ENCODE measurements around the gene CHMP2A. TPM values are rescaled to one million over a fixed set of nuclear protein-coding genes. Genes with fewer than 3 reads are reported as not detected.

The CHMP2A gene
- total RNA-seq, 1 experiment from 2014 or later = 112 TPM

DNA sequence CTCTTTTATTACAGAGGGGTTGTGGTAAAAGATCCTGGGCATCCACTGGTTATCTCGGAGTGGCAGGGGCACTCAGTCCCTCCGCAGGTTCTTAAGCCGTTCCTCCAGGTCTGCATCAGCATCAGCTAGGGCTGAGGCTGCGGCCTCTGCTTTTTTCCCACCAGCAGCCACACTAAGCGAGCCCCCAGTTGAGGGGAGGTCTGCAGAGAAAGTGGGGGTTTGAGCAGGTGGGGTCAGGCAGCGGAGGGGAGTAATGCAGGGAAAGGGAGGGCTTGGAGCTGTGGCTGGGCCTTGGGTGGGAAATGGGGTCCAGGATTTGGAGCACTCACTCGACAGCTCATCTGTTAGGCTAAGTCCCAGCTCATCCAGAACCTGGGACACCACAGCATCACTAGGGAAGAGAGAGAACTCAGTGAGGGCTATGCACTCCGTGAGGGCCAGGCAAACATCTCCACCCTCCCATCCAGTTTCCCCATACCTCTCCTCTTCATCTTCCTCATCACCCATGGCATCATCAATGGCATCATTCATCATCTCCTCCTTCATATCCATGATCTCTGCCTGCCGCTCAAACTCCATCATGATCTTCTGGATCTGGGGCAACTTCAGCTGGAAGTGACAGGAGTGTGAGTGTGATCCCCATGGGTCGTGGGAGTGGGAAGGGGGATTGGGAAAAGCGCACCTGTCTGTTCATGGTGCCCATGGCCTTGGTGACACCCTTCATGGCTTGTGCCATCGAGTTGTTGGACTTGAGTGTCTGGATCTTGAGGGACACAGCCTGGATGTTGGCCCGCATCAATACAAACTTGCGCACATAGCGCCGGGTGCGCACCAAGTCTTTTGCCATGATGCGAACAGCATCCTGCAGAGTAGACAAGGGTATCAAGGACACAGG lies 3.1 kb downstream of the CHMP2A start:
- Mint-ChIP-seq H3K9me3 (ENCODE audit: unreplicated experiment) (no peaks in the 10 kb centered on the region), H3K27me3 (ENCODE audit: insufficient read depth, unreplicated experiment) (no peaks in the 10 kb centered on the region), H3K27ac (ENCODE audit: unreplicated experiment) (no peak overlapping the region), H3K4me1 (ENCODE audit: low read depth, unreplicated experiment) (peaks cover 22% of the 10 kb centered on the region), H3K36me3 (ENCODE audit: insufficient read depth, unreplicated experiment) (peaks cover 98% of the 10 kb centered on the region), H3K4me3 (ENCODE audit: unreplicated experiment) (no peak overlapping the region)
- intact Hi-C loops (cut with micrococcal nuclease; ENCODE audit: unreplicated experiment) = no loop called here
- BruUV-seq (replicated peaks) = TSS peak; percentile 36
- ChIA-PET POLR2A (interaction anchor here (0.9 to 3.5 kb wide), 2 partner anchors 8 to 11 kb away, joined by 4 to 40 read pairs; partner anchors contain the start of gene TRIM28), CTCF (no interaction called here)
- TF ChIP-seq, protein P1, sequence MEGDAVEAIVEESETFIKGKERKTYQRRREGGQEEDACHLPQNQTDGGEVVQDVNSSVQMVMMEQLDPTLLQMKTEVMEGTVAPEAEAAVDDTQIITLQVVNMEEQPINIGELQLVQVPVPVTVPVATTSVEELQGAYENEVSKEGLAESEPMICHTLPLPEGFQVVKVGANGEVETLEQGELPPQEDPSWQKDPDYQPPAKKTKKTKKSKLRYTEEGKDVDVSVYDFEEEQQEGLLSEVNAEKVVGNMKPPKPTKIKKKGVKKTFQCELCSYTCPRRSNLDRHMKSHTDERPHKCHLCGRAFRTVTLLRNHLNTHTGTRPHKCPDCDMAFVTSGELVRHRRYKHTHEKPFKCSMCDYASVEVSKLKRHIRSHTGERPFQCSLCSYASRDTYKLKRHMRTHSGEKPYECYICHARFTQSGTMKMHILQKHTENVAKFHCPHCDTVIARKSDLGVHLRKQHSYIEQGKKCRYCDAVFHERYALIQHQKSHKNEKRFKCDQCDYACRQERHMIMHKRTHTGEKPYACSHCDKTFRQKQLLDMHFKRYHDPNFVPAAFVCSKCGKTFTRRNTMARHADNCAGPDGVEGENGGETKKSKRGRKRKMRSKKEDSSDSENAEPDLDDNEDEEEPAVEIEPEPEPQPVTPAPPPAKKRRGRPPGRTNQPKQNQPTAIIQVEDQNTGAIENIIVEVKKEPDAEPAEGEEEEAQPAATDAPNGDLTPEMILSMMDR (IDR thresholded peaks at IDR 0.05; ENCODE audit: insufficient read depth in 1 of 2, low read depth in 1 of 2, low read length in 1 of 2, severe bottlenecking in 1 of 2, unreplicated experiment in 1 of 2) = no peak
- no peaks in the 10 kb centered on the region for H3K9me3 ChIP-seq
- peaks cover 10% of the 10 kb centered on the region; the same call in 1 of the 2 replicates for H3K4me1 ChIP-seq
- DNase-seq = no peak
- no peaks in the 10 kb centered on the region for H3K27me3 ChIP-seq (replicated peaks; ENCODE audit: control insufficient read depth, insufficient read depth, low read length)
- no peak overlapping the region for H3K4me3 ChIP-seq (ENCODE audit: low read depth, low read length)
- H3K36me3 ChIP-seq (ENCODE audit: control insufficient read depth, insufficient read depth, low read length) = peaks cover 20% of the 10 kb centered on the region

DNA sequence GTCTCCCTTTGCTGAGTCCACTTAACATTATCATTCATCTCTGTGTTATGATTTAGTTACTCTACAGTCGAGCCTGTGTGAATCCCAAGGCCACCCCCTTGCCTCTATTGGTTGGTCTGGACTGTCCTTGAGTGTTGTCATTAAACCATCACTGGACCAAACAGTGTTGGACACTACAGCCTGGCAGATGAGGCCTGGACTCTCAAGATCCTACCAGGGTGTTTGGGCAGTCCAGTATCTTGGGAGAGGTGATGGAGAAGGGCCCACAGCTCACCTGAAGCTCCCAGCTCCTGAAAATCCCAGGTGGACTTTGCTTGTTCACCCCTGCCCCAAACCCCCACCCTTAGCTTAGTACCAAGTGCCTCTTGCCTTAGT lies 3.8 kb downstream of the CHMP2A start:
- intact Hi-C loops (cut with micrococcal nuclease; ENCODE audit: unreplicated experiment) = no loop called here
- H3K4me3 Mint-ChIP-seq (ENCODE audit: unreplicated experiment) = peak overlapping the region; percentile 5
- no TSS peak for BruUV-seq (replicated peaks)
- no peaks in the 10 kb centered on the region for H3K27me3 Mint-ChIP-seq (ENCODE audit: insufficient read depth, unreplicated experiment)
- H3K4me1 Mint-ChIP-seq (ENCODE audit: low read depth, unreplicated experiment) = peaks cover 29% of the 10 kb centered on the region
- DNase-seq = no peak
- Histone ChIP-seq H3K27me3 (replicated peaks; ENCODE audit: control insufficient read depth, insufficient read depth, low read length) (no peaks in the 10 kb centered on the region), H3K4me1 (peaks cover 15% of the 10 kb centered on the region), H3K4me3 (ENCODE audit: low read depth, low read length) (no peak overlapping the region), H3K9me3 (no peaks in the 10 kb centered on the region), H3K36me3 (ENCODE audit: control insufficient read depth, insufficient read depth, low read length) (peaks cover 23% of the 10 kb centered on the region)
- TF ChIP-seq, protein P1 (IDR thresholded peaks at IDR 0.05; ENCODE audit: insufficient read depth in 1 of 2, low read depth in 1 of 2, low read length in 1 of 2, severe bottlenecking in 1 of 2, unreplicated experiment in 1 of 2) = no peak
- ChIA-PET POLR2A (interaction anchor here (0.5 to 0.9 kb wide), 2 partner anchors 12 to 17 kb away, joined by 4 to 5 read pairs; no protein-coding TSS in a partner anchor), CTCF (no interaction called here)
- no peak overlapping the region for H3K27ac Mint-ChIP-seq (ENCODE audit: unreplicated experiment)
- H3K9me3 Mint-ChIP-seq (ENCODE audit: unreplicated experiment) = no peaks in the 10 kb centered on the region
- peaks cover 98% of the 10 kb centered on the region for H3K36me3 Mint-ChIP-seq (ENCODE audit: insufficient read depth, unreplicated experiment)

DNA sequence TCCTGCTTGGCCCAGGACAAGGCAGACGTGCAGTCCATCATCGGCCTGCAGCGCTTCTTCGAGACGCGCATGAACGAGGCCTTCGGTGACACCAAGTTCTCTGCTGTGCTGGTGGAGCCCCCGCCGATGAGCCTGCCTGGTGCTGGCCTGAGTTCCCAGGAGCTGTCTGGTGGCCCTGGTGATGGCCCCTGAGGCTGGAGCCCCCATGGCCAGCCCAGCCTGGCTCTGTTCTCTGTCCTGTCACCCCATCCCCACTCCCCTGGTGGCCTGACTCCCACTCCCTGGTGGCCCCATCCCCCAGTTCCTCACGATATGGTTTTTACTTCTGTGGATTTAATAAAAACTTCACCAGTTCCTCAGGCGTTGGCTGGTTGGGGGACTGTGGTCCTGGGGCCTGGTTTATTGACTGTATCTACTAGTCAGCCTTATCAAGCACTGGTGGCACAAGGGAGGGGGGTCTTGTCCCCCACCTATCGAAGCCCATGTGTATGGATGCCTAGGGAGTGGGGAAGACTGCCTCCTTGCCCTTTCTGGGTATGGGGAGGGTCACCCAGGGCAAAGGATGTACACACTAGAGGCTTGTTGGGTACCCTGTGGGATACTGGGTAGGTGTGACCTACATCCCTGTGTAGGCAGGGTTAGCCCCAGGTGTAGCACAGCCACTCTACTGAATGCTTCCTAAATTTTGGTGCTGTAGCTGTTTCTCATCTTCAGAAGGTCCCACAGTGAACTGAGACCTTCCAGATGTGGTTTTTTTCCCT lies 4.4 kb downstream of the CHMP2A start:
- Mint-ChIP-seq H3K9me3 (ENCODE audit: unreplicated experiment) (no peaks in the 10 kb centered on the region), H3K27ac (ENCODE audit: unreplicated experiment) (no peak overlapping the region), H3K27me3 (ENCODE audit: insufficient read depth, unreplicated experiment) (no peaks in the 10 kb centered on the region), H3K4me3 (ENCODE audit: unreplicated experiment) (peak overlapping the region; percentile 5), H3K36me3 (ENCODE audit: insufficient read depth, unreplicated experiment) (peaks cover 98% of the 10 kb centered on the region), H3K4me1 (ENCODE audit: low read depth, unreplicated experiment) (peaks cover 35% of the 10 kb centered on the region)
- Histone ChIP-seq H3K27me3 (replicated peaks; ENCODE audit: control insufficient read depth, insufficient read depth, low read length) (no peaks in the 10 kb centered on the region), H3K4me3 (ENCODE audit: low read depth, low read length) (no peak overlapping the region), H3K9me3 (no peaks in the 10 kb centered on the region), H3K4me1 (peaks cover 20% of the 10 kb centered on the region), H3K36me3 (ENCODE audit: control insufficient read depth, insufficient read depth, low read length) (peaks cover 24% of the 10 kb centered on the region)
- ChIA-PET POLR2A (interaction anchor here (0.5 kb wide), 1 partner anchor 16 kb away, joined by 5 read pairs; no protein-coding TSS in a partner anchor), CTCF (no interaction called here)
- BruUV-seq (replicated peaks) = no TSS peak
- TF ChIP-seq, protein P1 (IDR thresholded peaks at IDR 0.05; ENCODE audit: insufficient read depth in 1 of 2, low read depth in 1 of 2, low read length in 1 of 2, severe bottlenecking in 1 of 2, unreplicated experiment in 1 of 2) = no peak
- intact Hi-C loops (cut with micrococcal nuclease; ENCODE audit: unreplicated experiment) = no loop called here
- no peak for DNase-seq

Measured in Caco-2 (cell line).